ENCODE results near the gene TAS1R1. TPM values are rescaled to one million over a fixed set of nuclear protein-coding genes. Genes with fewer than 3 reads are reported as not detected.
A peak's percentile ranks its signal among the peaks of the same experiment; 100 is the strongest.

TAS1R1 gene
- total and polyA plus RNA-seq, 9 of the 15 experiments (the other 6 are each of a cell fraction or from before 2014, with no cell fraction given), result 0.06 TPM; not detected in 8

- TF ChIP-seq ATF2 (CRISPR knock-in tag; IDR thresholded peaks at IDR 0.05) (no peak), ADNP (tag; IDR thresholded peaks at IDR 0.05) (no peak), MAZ (CRISPR knock-in tag; conservative IDR thresholded peaks at IDR 0.05 in 1 of 2, IDR thresholded peaks at IDR 0.05 in 1 of 2) (peak; percentile 54 to 82), NR2C1 (IDR thresholded peaks at IDR 0.05) (no peak), NR2C1 (tag; IDR thresholded peaks at IDR 0.05) (no peak; the same call in none of the 2 replicates), ETV5 (CRISPR knock-in tag; IDR thresholded peaks at IDR 0.05; ENCODE audit: low read depth) (peak; percentile 53; the same call in 1 of the 2 replicates), EP400 (IDR thresholded peaks at IDR 0.05) (peak; percentile 99), PYGO2 (tag; IDR thresholded peaks at IDR 0.05) (no peak; the same call in 1 of the 2 replicates), SIRT6 (IDR thresholded peaks at IDR 0.05; ENCODE audit: low read depth, low read length) (no peak), CCAR2 (IDR thresholded peaks at IDR 0.05; ENCODE audit: low read depth, low read length) (no peak), ZBTB2 (IDR thresholded peaks at IDR 0.05) (no peak), C11orf30 (IDR thresholded peaks at IDR 0.05; ENCODE audit: low read depth) (no peak), ZKSCAN3 (CRISPR knock-in tag; IDR thresholded peaks at IDR 0.05) (no peak), STAT6 (CRISPR knock-in tag; IDR thresholded peaks at IDR 0.05) (0 out of 2 replicates have a peak, but pooled peaks have one; percentile 27), RB1 (IDR thresholded peaks at IDR 0.05; ENCODE audit: low read depth) (peak; percentile 52; the same call in 1 of the 2 replicates), SFPQ (IDR thresholded peaks at IDR 0.05; ENCODE audit: low read depth, low read length) (no peak), ZFP91 (CRISPR knock-in tag; IDR thresholded peaks at IDR 0.05) (no peak), HNRNPL (IDR thresholded peaks at IDR 0.05; ENCODE audit: low read depth, low read length) (no peak), ZNF584 (CRISPR knock-in tag; IDR thresholded peaks at IDR 0.05; ENCODE audit: low read depth) (peak; percentile 86)
Measured at GRCh38 chr1:6603915-6604558, 48.9 kb downstream of the TAS1R1 start (continued).
